CD4-positive, alpha-beta T cell treated with Interleukin-6 for 4 hours (primary cell): ENCODE measurements around the gene METTL26.
A peak's percentile ranks its signal among the peaks of the same experiment; 100 is the strongest.

Experiments used
- DNase-seq: peaks from one replicate; pipeline ENCODE4 v3.0.0-alpha.2; 2020; ENCODE audit warnings: mixed read lengths

Gene METTL26

DNA sequence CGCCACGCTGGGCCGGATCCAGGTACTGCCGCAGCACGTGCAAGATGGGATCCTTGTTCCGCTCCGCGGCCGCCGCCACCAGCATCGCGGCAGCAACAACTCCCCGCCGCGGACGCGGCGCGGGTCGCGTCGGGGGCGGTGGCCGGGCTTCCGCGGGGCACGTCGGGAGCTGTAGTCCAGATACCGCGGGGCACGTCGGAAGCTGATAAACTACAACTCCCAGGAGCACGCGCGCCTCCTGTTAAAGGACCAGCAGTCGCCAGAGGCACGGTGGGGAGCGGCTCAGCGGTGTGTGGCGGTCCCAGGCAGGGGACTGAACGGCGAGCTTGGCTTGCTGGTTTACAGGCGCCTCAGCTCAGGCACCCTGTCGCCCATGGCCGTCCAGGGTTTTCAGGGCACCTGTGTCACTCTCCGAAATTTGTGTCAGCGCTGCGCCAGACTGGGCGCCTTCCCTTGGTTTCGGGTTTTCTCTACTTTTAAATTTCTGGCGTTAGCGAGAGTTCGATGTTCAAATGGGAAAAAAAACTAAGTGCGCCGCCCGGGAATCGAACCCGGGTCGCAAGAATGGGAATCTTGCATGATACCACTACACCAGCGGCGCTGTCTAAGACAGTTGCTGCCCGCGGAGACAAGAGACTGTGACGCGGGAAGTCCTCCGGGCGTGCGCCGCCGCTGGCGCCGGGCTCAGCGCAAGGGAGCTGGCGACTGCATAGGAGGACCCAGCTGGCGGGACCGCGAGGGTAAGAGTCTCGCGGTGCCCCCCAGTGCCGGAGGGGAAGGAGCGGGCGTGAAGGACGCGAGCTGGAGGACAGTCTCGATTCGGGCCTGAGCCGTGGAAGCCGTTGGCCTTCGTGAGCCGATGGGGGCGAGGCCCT, at the start of gene METTL26:
METTL26 (minus strand) TSS at position 100 of the 875 bp plus-strand sequence; CDS start at position 85, 15 bp downstream.
- DNase-seq = peak; percentile 96

DNA sequence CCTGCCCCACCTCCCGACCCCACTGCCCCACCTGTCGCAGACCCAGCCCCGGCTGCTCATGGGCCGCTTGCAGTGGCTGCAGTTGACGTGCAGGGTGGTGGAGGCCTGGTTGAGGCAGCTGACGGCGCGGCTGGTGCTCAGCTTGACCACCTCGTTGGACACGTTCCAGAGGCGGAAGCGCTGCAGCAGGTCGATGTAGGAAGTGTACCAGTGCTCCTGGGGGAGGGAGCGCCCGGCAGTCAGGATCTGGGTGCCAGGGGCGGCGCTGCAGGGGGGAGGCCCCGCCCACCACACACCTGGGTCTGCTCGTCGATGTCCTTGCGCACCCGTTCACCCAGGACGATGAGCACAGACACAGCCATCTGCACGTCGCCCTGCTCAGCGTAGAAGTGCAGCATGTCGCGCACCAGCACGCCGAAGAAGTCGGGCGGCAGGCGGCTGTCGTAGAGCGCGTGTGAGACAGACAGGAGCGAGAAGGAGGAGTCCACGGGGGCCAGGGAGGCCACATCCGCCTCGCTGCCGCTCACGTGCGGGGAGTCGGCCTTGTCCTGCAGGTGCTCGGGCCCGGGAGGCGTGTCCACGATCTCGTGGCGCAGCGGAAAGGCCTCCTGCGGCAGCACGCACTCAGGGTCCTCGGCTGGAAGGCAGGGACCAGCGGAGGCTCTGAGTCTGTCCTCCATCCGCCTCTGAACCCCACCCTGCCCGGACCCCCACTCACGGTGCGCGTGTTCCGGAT, 49.0 kb upstream of the METTL26 start:
- DNase-seq = no peak

DNA sequence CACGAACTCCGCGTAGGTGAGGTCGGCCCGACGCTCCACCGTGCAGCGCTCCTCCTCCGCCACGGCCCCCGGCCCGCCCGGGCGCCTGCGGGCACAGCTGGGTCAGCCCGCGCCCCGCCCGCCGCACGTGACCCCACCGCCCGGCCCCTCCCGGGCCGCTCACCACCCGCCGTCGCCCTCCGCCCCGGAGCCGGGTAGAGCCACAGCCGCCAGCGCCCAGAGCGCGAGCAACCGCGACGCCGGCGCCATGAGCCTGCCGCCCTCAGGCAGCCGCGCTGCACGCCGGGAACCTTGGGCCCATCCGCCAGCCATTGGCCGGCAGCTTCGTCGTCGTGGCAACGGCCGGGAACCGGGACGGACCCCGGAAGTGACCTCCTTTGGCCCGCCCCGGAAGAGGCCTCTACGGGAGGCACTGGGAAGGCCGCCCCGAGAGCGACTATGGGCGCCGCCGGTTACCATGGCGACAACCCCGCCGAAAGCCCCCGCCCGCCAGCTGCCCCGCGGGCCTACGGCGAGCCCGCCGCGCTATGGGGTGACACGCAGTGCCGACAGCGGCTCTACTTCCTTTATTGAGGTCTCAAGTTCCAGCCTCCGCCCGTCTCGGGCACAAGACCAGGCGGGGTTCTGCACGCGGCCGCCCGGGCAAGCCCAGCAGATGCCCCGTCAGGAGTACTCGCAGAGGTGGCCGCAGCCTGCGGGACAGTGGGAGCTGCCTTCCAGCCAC, 48.1 kb upstream of the METTL26 start, which contains the start of gene JMJD8:
JMJD8 (minus strand) TSS at position 264 of the 724 bp plus-strand sequence; CDS start at position 249, 15 bp downstream.
- DNase-seq = peak; percentile 98

DNA sequence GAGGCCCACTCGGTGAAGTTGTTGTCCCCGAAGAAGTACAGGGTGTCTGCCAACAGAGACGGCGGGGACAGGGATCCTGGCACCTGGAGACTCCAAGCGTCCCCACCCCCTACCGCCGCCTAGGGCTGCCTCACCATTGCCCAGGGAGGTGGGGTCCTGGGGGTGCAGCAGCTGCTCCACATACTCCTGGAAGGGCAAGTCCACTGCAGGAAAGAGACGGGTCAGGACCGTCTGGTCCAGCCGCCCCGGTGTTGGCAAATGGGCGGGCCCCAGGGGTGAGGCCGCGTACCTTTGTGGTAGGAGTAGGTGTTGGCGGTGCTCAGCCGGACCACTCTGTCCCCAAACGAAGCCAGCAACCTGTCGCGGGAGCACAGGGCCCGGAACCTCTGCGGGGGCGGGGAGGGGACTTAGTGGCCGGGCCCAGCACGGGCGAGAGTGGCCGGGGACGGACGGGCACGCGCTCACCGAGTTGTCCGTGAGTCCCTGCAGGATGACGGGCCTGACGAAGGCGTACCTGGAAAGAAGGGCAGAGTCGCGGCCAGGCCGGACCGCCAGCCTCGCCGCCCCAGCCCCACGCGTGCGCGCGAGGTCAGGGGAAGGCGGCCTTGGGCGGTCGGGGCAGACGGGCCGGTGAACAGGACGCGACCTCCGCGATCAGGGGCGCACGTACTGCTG, 47.4 kb upstream of the METTL26 start:
- no peak for DNase-seq

DNA sequence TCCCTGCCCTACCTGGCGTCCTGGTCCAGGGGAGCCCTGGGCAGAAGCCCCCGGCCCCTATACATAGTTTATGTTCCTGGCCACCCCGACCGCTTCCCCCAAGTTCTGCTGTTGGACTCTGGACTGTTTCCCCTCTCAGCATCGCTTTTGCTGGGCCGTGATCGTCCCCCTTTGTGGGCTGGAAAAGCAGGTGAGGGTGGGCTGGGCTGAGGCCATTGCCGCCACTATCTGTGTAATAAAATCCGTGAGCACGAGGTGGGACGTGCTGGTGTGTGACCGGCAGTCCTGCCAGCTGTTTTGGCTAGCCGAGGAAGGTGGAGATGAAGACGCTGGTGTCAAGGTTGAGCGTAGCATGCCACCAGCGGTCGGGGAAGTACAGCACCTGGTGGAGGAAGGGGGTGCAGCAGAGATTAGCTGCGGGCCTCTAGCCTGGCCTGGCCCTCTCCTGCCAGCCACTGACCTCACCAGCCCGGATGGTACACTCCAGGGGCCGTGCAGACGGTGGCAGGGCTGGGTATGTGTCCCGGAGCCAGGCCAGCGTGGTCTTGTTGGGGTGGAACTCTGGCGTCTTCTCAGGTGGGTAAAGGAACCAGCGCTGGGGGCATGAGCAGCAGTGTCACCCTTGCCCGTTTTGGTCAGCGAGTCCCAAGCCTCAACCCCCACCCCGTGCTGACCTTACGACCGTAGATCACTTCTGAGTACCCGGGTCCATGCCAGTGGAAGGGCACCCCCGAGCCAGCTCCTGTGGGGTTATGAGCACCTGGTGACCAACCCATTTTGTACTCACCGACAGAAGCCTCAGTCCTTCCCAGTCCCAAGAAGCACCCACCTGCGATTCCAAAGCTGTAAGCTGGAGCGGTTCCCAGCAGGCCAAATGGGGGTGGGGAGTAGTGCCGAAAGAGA, 46.6 kb upstream of the METTL26 start:
- DNase-seq = no peak

DNA sequence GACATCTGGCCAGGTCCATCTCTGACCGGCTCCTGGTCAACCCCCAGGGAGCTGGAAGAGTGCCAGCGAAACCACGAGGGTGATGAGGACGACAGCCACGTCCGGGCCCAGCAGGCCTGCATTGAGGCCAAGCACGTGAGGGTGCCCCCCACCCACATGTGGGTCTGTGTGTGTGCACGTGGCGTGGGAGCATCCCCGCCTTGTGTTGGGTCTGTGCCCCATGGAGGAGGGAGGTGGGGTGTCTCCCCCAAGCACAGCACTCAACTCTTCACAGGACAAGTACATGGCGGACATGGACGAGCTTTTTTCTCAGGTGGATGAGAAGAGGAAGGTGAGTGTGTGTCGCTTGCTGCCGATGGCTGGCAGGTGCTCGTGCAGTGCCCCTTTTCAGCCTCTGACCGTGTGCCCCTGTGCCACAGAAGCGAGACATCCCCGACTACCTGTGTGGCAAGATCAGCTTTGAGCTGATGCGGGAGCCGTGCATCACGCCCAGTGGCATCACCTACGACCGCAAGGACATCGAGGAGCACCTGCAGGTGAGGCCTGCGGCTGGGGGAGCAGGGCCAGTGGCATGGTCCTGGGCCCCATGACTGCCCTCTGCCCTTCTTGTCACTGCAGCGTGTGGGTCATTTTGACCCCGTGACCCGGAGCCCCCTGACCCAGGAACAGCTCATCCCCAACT, 45.8 kb upstream of the METTL26 start:
- no peak for DNase-seq

DNA sequence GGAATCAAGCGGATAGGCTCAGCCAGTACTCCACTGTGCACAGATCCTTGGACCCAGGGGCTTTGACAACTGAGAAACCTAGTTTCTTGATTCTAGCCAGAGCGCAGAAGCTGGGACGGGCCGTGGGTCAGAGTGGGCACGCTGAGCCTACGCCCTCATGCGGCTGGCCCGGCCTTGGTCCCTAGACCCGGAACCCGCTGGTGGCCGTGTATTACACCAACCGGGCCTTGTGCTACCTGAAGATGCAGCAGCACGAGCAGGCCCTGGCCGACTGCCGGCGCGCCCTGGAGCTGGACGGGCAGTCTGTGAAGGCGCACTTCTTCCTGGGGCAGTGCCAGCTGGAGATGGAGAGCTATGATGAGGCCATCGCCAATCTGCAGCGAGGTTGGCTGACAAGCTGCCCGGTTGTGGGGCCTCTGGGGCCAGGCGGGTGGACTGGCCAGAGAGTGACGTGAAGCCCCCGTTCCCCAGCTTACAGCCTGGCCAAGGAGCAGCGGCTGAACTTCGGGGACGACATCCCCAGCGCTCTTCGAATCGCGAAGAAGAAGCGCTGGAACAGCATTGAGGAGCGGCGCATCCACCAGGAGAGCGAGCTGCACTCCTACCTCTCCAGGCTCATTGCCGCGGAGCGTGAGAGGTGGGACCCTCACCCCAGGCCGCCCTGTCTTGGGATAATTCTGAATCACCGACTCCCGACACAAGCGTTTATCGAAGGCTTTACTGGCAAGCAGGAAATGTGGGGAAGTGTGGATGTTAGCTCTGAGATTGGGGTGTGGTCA, 45.1 kb upstream of the METTL26 start:
- DNase-seq = no peak

DNA sequence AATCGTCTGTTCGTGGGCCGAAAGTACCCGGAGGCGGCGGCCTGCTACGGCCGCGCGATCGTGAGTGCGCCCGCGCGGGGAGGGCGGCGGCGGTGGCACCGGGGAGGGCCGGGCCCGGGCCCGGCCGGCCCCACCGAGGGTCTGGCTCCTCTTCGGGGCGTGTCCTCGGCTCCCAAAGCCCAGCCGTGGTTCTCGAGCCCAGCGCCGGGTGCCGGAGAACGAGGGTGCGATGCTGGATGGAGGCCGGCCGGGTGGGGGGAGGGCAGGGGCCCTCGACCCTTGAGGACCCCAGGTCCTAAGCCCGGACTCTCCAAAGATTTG, 44.5 kb upstream of the METTL26 start:
- DNase-seq = no peak

DNA sequence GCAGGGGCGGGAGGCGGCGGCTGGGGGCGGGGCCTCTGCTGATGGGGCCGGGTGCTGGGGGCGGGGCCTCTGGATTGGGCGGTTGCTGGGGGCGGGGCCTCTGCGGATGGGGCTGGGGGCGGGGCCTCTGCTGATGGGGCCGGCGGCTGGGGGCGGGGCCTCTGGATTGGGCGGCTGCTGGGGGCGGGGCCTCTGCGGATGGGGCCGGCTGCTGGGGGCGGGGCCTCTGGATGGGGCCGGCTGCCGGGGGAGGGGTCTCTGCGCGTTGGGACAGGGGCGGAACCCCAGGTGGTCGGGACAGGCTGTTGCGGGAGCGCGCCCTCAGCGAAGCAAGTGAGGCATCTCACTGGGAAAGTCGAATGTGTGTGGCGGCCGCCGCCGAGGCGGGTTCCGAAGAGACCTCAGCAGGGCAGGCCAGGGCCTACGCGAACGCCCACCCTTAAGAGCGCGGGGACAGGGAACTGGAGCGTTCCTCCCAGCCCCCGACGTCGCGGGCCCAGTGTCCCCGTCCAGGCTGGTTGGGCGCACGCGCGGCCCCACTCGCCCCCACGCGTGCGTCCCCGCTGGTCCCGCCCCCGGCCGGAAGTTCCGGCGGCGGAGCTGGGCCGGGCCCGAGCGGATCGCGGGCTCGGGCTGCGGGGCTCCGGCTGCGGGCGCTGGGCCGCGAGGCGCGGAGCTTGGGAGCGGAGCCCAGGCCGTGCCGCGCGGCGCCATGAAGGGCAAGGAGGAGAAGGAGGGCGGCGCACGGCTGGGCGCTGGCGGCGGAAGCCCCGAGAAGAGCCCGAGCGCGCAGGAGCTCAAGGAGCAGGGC, 43.9 kb upstream of the METTL26 start, which contains the start of gene STUB1:
STUB1 (plus strand) TSS at position 597 of the 811 bp plus-strand sequence; CDS start at position 713, 116 bp downstream.
- DNase-seq = peak; percentile 95

DNA sequence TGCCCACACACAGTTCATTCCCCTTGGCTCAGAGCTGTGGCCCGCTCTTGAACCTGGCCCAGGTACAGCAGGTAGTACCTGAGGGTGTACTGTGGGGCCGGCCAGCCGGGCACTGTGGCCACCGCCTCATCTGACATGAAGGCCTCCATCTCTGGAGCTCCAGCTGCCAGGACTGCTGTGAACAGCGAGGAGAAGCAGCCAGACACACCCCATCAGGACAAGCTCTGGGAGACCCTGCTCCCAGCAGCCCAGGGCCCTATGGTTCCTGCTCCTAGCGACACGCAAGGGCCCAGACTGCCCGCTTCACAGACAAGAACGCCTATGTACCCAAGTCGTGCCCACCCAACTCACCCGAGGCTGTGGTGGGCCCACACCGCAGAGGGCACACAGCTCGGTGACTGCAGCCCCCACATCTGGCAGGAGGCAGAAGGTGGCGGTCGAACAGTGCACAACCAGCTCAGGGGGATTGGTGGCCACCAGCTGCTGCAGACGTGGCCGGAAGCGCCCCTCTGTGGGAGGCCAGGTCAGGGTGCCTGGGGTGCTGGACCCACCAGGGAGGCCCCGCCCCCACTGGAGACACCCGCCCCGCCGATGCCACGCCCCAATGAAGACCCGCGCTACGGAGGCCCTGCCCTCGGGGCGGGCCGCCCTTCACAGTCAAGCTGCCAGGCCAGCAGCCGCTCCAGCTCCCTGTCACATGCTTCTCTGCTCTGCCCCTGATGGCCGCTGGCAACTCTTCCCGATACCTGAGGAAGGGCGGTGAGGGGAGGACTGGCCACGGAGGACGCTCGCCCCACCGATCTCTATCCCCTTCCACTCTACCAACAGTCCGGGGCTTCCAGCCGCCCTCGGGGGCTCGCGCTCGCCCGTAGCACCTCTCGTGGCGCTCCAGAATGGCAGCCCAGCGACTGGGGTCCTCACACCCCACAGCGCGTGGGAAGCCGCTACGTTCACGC, 43.0 kb upstream of the METTL26 start:
- peak; percentile 62 for DNase-seq

DNA sequence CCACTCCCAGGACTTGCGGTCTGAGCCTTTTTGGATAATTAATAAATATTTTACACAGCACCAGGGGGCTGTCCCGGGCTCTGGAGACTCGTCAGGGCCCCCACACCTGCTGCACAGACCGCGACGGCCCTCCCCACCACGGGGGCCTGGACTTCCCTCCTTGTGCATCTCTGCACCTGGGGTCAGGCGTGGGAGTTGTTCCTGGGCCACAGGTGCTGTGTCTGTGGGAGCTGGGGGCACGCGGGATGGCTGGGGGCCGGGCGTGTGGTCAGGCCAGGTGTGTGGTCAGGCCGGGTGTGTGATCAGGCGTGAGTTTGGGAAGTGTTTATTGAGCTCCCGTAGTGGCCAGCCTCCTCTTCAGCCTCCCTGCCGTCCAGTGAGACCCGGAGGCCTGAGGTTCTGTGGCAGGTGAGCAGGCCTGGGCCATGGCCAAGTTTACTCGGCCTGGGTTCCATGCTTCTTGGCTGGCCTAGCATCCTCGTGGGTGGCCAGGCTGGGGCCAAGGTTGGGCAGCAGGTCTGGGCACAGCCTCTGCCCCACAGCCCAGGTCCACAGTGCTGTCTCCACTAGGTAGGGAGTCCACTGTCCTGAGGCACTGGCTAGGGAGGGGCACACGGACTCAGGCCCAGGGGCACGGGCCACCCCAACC, 42.2 kb upstream of the METTL26 start:
- DNase-seq = no peak

DNA sequence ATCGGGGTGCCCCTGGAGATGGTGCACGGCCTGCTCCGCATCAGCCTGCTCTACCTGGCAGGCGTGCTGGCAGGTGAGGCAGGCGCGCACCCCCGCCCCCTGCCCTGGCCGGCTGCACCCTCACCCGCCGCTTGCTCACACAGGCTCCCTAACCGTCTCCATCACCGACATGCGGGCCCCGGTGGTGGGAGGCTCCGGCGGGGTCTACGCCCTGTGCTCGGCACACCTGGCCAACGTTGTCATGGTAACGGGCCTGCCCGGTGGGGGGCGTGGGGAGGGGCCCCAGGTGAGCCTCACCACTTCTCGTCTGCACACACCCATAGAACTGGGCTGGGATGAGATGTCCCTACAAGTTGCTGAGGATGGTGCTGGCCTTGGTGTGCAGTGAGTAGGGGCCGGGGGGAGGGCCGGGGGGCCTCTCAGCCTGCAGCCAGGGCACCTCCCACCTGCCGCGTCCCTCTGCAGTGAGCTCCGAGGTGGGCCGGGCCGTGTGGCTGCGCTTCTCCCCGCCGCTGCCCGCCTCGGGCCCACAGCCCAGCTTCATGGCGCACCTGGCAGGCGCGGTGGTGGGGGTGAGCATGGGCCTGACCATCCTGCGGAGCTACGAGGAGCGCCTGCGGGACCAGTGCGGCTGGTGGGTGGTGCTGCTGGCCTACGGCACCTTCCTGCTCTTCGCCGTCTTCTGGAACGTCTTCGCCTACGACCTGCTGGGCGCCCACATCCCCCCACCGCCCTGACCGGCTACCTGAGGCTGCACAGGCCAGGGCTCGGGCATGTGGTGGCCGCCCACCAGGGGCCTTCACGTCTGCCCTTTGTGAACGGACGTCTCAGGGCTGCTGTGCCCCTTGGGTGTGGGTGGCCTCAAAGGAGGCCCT, 41.4 kb upstream of the METTL26 start:
- no peak for DNase-seq

DNA sequence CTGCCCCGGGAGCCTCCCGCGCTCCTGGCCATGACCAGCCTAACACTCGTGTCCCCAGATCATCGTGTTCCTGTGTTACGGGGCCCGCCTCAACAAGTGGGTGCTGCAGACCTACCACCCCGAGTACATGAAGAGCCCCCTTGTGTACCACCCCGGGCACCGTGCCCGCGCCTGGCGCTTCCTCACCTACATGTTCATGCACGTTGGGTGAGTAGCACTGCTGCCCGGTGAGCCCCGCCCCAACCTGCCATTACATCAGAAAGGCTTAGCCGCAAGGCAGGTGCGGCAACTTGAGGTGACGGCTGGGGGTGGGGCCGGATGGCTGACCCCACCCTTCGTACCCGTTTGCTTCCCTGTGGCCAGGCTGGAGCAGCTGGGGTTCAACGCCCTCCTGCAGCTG, 40.8 kb upstream of the METTL26 start:
- peak; percentile 43 for DNase-seq

DNA sequence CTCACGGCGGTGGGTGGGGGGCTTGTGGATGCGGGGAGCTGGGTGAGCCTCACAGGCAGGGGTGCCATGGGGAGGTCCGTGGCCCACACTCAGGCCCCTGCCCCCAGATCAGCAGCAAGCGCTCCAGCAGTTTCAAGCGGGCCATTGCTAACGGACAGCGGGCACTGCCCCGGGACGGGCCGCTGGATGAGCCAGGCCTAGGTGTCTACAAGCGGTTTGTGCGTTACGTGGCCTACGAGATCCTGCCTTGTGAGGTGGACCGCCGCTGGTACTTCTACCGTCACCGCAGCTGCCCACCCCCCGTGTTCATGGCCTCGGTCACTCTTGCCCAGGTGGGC, 40.4 kb upstream of the METTL26 start:
- no peak for DNase-seq

DNA sequence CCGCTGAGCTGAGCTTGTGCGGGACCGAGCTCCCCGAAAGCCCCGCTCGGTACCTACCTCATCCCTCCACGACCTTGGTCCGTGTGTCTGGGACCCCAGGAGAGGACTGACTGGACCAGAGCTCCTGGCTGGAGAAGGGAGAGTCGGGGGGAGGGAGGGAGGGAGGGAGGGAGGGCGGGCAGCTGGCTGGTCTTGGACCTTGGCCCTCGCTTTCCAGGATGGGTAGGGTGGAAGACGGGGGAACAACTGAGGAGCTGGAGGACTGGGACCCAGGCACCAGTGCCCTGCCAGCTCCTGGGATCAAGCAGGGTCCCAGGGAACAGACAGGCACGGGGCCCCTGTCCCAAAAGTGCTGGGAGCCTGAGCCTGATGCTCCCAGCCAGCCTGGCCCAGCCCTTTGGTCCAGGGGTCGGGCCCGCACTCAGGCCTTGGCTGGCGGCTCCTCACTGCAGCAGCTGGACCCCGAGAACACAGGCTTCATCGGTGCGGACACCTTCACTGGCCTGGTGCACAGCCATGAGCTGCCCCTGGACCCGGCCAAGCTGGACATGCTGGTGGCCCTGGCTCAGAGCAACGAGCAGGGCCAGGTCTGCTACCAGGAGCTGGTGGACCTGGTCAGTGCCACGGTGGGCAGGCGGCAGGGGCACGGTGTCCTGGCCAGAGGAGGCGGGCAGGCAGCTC, 39.9 kb upstream of the METTL26 start:
- no peak for DNase-seq
